HL-60 (cell line): Measurements from ENCODE around the gene CHCHD6.

Source experiments
- GABPA ChIP-seq: IDR thresholded peaks from 2 replicates; pipeline ENCODE4 v1.6.1; 2012; ENCODE audit warnings: low read depth
- TF ChIP-seq, protein P1 (sequence below): IDR thresholded peaks from one replicate; pipeline ENCODE4 v1.5.1; 2011; ENCODE audit warnings: low read length, control low read depth, inconsistent platforms; ENCODE audit not compliant: insufficient read depth

DNA sequence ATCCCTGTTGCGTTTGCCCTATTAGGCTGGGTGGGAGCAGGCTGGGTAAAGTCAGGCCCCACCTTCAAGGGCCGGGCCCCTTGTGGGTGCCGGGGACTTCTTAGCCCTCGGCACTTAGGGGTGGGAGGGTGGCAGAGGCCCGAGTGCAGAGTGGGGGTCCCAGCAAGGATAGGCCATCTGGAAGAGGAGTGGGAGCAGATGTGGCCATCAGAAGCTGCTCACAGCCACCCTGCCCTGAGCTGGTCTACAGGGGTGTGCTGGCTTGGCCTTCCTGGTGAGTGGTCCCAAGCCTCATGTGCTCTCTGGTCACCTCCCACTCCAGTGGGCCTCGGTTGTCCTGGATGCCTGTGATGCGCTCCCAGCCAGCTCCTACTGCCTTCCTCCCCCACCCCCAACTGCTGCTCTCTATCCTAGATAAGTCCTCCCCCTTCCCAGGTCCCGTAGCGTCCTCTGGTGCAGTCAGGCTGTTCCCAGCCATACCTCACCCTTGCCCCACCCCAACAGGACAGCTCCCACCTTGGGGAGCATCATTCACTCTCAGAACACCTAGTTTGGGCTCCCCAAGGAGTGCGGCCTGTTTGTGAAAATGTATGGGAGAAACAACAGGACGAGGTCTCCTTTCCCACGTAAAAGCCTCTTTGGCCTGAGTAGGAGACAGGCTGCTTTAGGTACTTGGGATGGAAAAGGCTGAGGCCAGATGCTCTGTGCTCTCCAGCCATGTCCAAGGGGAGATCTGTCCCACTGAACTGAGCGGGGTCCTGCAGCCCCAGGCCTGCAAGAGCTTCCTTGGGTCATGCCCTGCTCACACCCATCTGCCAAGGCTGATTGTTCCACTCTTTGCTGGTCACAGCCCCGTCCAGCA is 254.0 kb downstream of the CHCHD6 start:
- TF ChIP-seq, protein P1, sequence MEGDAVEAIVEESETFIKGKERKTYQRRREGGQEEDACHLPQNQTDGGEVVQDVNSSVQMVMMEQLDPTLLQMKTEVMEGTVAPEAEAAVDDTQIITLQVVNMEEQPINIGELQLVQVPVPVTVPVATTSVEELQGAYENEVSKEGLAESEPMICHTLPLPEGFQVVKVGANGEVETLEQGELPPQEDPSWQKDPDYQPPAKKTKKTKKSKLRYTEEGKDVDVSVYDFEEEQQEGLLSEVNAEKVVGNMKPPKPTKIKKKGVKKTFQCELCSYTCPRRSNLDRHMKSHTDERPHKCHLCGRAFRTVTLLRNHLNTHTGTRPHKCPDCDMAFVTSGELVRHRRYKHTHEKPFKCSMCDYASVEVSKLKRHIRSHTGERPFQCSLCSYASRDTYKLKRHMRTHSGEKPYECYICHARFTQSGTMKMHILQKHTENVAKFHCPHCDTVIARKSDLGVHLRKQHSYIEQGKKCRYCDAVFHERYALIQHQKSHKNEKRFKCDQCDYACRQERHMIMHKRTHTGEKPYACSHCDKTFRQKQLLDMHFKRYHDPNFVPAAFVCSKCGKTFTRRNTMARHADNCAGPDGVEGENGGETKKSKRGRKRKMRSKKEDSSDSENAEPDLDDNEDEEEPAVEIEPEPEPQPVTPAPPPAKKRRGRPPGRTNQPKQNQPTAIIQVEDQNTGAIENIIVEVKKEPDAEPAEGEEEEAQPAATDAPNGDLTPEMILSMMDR, result no peak
- no peak for TF ChIP-seq GABPA
